Skin epidermis (tissue), 12 donors: ENCODE results near the gene JUN.
"Not testable (repeated sequence)": the region's sequence is repeated elsewhere in the genome, so short reads cannot be mapped to it uniquely, and the experiment has no call there.

Experiments
- H3K27ac ChIP-seq, 21 experiments: fragments of 200-600 bp; sonication (generic) in 11 of 21; one replicate each; pipeline ENCODE4 v1.5.0; 2020; ENCODE audit warnings: mild to moderate bottlenecking in 3 of 21, inconsistent platforms in 2 of 21, moderate library complexity in 2 of 21
- H3K4me3 ChIP-seq, 7 experiments: fragments of 200-600 bp; sonication (generic) in 2 of 7; one replicate each; pipeline ENCODE4 v1.5.0; 2020; ENCODE audit warnings: inconsistent platforms in 2 of 7, mild to moderate bottlenecking in 2 of 7, moderate library complexity in 1 of 7

Gene JUN

GRCh38 chr1:58811303-58811702, 27.5 kb upstream of the JUN start:
- Histone ChIP-seq H3K4me3 (no peak overlapping the region), H3K27ac (peak overlapping the region in 8 of 21 experiments; percentile 4 to 96 (median 42))

- no peak overlapping the region for H3K4me3 ChIP-seq
- peak overlapping the region in 16 of 21 experiments; percentile 4 to 72 (median 52) for H3K27ac ChIP-seq
Observed at GRCh38 chr1:58809325-58810010, 25.6 kb upstream of the JUN start.

GRCh38 chr1:58808077-58808476, 24.2 kb upstream of the JUN start:
- no peak overlapping the region for H3K4me3 ChIP-seq
- no peak overlapping the region for H3K27ac ChIP-seq

- H3K4me3 ChIP-seq = no peak overlapping the region
- H3K27ac ChIP-seq = peak overlapping the region in 6 of 21 experiments; percentile 0 to 48 (median 38)
Observed at GRCh38 chr1:58805716-58806571, 22.1 kb upstream of the JUN start.

GRCh38 chr1:58804853-58805565, 21.2 kb upstream of the JUN start:
- H3K27ac ChIP-seq = peak overlapping the region in 6 of 21 experiments; percentile 0 to 39 (median 38)
- no peak overlapping the region for H3K4me3 ChIP-seq

GRCh38 chr1:58803858-58804257, 20.0 kb upstream of the JUN start:
- Histone ChIP-seq H3K27ac (peak overlapping the region in 1 of 21 experiments; percentile 0), H3K4me3 (no peak overlapping the region)

GRCh38 chr1:58802640-58803399, 19.0 kb upstream of the JUN start:
- Histone ChIP-seq H3K4me3 (no peak overlapping the region), H3K27ac (peak overlapping the region in 7 of 21 experiments; percentile 0 to 39 (median 11))

GRCh38 chr1:58801286-58801685, 17.4 kb upstream of the JUN start:
- H3K27ac ChIP-seq, H3K4me3 ChIP-seq: not testable (repeated sequence)

- Histone ChIP-seq H3K4me3 (no peak overlapping the region), H3K27ac (no peak overlapping the region)
Observed at GRCh38 chr1:58799650-58800049, 15.8 kb upstream of the JUN start.

- Histone ChIP-seq H3K27ac (no peak overlapping the region), H3K4me3 (no peak overlapping the region)
Observed at GRCh38 chr1:58798910-58799442, 15.1 kb upstream of the JUN start.

GRCh38 chr1:58796416-58796815, 12.6 kb upstream of the JUN start:
- Histone ChIP-seq H3K27ac (no peak overlapping the region), H3K4me3 (no peak overlapping the region)

- no peak overlapping the region for H3K27ac ChIP-seq
- no peak overlapping the region for H3K4me3 ChIP-seq
Observed at GRCh38 chr1:58794585-58794984, 10.7 kb upstream of the JUN start.

GRCh38 chr1:58792846-58793245, 9.0 kb upstream of the JUN start:
- no peak overlapping the region for H3K4me3 ChIP-seq
- no peak overlapping the region for H3K27ac ChIP-seq

GRCh38 chr1:58791106-58791505, 7.3 kb upstream of the JUN start:
- no peak overlapping the region for H3K27ac ChIP-seq
- H3K4me3 ChIP-seq = no peak overlapping the region

- Histone ChIP-seq H3K27ac (no peak overlapping the region), H3K4me3 (no peak overlapping the region)
Observed at GRCh38 chr1:58789996-58790660, 6.3 kb upstream of the JUN start.

- Histone ChIP-seq H3K27ac (no peak overlapping the region), H3K4me3 (no peak overlapping the region)
Observed at GRCh38 chr1:58789322-58789856, 5.5 kb upstream of the JUN start.

- Histone ChIP-seq H3K27ac (no peak overlapping the region), H3K4me3 (no peak overlapping the region)
Observed at GRCh38 chr1:58788259-58788658, 4.4 kb upstream of the JUN start.

GRCh38 chr1:58786927-58787245, 3.0 kb upstream of the JUN start:
- no peak overlapping the region for H3K4me3 ChIP-seq
- peak overlapping the region in 6 of 21 experiments; percentile 11 to 99 (median 66) for H3K27ac ChIP-seq
